Measurements from ENCODE around the gene GRID1. TPM values are rescaled to one million over a fixed set of nuclear protein-coding genes. Genes with fewer than 3 reads are reported as not detected.

GRID1 gene
- total and polyA plus RNA-seq, 10 of the 15 experiments (the other 5 are each of a cell fraction or from before 2014, with no cell fraction given): 0.04 to 0.62 (median 0.08) TPM; not detected in 5

DNA sequence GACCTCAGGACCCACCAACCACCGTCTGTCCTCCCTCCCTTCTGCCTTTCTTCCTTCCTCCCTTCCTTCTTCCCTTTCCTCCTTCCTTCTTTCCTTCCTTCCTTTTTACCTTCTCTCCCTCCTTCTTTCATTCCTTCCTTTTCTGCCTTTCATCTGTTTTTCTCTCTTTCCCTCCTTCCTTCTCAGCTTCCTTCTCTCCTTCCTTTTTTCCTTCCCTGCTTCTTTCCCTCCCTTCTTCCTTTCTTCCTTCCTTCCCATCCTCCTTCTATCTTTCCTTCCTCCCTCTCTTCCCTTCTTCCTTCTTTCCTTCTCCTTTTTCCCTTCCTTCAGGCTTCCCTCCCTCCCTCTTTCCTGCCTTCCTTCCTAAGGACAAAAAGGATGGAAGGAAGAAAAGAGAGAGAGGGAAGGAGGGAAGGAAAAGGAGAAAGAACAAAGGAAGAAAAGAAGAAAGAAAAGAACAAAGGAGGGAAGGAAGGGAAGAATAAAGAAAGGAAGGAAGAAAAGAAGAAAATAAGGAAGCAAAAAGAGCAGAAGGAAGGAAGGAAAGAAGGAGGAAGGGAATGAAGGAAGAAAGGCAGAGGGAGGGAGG is 405.0 kb downstream of the GRID1 start:
- Histone ChIP-seq H3K79me2 (ENCODE audit: control insufficient read depth, insufficient read depth, low read length) (no peaks in the 10 kb centered on the region), H3K4me2 (ENCODE audit: control insufficient read depth, insufficient read depth) (no peak overlapping the region), H3K4me3 (no peak overlapping the region), H3K9me3 (replicated peaks; ENCODE audit: control insufficient read depth, insufficient read depth, low read length) (no peaks in the 10 kb centered on the region; the same call in 2 of the 3 replicates), H3K36me3 (ENCODE audit: control insufficient read depth in 2 of 2, insufficient read depth in 2 of 2, low read length in 1 of 2) (no peaks in the 10 kb centered on the region), H4K20me1 (ENCODE audit: control insufficient read depth, insufficient read depth) (no peaks in the 10 kb centered on the region), H3K4me1 (ENCODE audit: control insufficient read depth, insufficient read depth, low read length) (no peaks in the 10 kb centered on the region), H3K27ac (ENCODE audit: control insufficient read depth, insufficient read depth) (no peak overlapping the region), H2AFZ (ENCODE audit: control insufficient read depth, low read depth, low read length) (no peak overlapping the region), H3K27me3 (replicated peaks in 1 of 2; ENCODE audit: control insufficient read depth in 2 of 2, insufficient read depth in 2 of 2, low read length in 1 of 2) (no peaks in the 10 kb centered on the region), H3K9ac (ENCODE audit: control insufficient read depth, insufficient read depth, low read length) (no peak overlapping the region)
- CTCF ChIA-PET: no interaction called here
- in situ Hi-C loops (cut with MboI) (no loop called here), intact Hi-C loops (cut with micrococcal nuclease; ENCODE audit: unreplicated experiment) (no loop called here)
- SMC1A ChIA-PET (ENCODE audit: uncharacterized antibody, unreplicated experiment): no interaction called here
- POLR2A ChIA-PET: no interaction called here
- BruUV-seq (replicated peaks): no TSS peak
- RAD21 ChIA-PET (ENCODE audit: unreplicated experiment): no interaction called here
- ATAC-seq (no peak), DNase-seq (ENCODE audit: low read depth, low spot score) (no peak), FAIRE-seq (peak; percentile 31)
- WGBS (ENCODE audit: insufficient coverage, insufficient replicate concordance, low lambda C conversion rate, missing lambda C conversion rate): 64% methylated on average over 1 of the region's 1 CpG
- TF ChIP-seq SIN3A (IDR thresholded peaks at IDR 0.05; ENCODE audit: low read depth, low read length) (no peak), RB1 (IDR thresholded peaks at IDR 0.05; ENCODE audit: borderline replicate concordance) (no peak), ZBTB4 (CRISPR knock-in tag; IDR thresholded peaks at IDR 0.05) (no peak), IKZF2 (IDR thresholded peaks at IDR 0.05) (no peak), MTA2 (IDR thresholded peaks at IDR 0.05; ENCODE audit: low read depth) (no peak), BCL3 (IDR thresholded peaks at IDR 0.05; ENCODE audit: borderline replicate concordance, insufficient read depth, low read depth, low read length, poor library complexity, severe bottlenecking) (no peak), PAX5 (IDR thresholded peaks at IDR 0.05; ENCODE audit: borderline replicate concordance, low read depth, low read length) (no peak), RBBP5 (conservative IDR thresholded peaks at IDR 0.05) (no peak), SRF (IDR thresholded peaks at IDR 0.05; ENCODE audit: low read depth in 2 of 2, low read length in 2 of 2) (no peak), SP1 (IDR thresholded peaks at IDR 0.05; ENCODE audit: low read depth, low read length) (no peak), HDGF (IDR thresholded peaks at IDR 0.05) (no peak), ATF3 (IDR thresholded peaks at IDR 0.05; ENCODE audit: borderline replicate concordance, extremely low read depth, low read depth, low read length) (no peak), ZNF687 (IDR thresholded peaks at IDR 0.05) (no peak)
- TF ChIP-seq, protein P1, sequence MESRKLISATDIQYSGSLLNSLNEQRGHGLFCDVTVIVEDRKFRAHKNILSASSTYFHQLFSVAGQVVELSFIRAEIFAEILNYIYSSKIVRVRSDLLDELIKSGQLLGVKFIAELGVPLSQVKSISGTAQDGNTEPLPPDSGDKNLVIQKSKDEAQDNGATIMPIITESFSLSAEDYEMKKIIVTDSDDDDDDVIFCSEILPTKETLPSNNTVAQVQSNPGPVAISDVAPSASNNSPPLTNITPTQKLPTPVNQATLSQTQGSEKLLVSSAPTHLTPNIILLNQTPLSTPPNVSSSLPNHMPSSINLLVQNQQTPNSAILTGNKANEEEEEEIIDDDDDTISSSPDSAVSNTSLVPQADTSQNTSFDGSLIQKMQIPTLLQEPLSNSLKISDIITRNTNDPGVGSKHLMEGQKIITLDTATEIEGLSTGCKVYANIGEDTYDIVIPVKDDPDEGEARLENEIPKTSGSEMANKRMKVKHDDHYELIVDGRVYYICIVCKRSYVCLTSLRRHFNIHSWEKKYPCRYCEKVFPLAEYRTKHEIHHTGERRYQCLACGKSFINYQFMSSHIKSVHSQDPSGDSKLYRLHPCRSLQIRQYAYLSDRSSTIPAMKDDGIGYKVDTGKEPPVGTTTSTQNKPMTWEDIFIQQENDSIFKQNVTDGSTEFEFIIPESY (IDR thresholded peaks at IDR 0.05): no peak
